GM18861 (cell line): ENCODE data around the gene UFD1.

ENCODE experiments used
- ATAC-seq: cut with Tn5 transposase; IDR thresholded peaks from one replicate; pipeline ENCODE4 v1.9.1; 2021; ENCODE audit not compliant: unreplicated experiment

Gene UFD1

GRCh38 chr22:19478901-19479354 lies at the start of gene UFD1:
UFD1 (minus strand) TSS chr22:19479193; CDS start chr22:19479085, 108 bp downstream.
- ATAC-seq, result peak; percentile 32

GRCh38 chr22:19527861-19528417 lies 48.9 kb upstream of the UFD1 start:
- ATAC-seq, result no peak

GRCh38 chr22:19527321-19527721 lies 48.3 kb upstream of the UFD1 start:
- ATAC-seq, result no peak

GRCh38 chr22:19526702-19527111 lies 47.7 kb upstream of the UFD1 start:
- no peak for ATAC-seq

- ATAC-seq, result no peak
These were observed 47.2 kb upstream of the UFD1 start for GRCh38 chr22:19526076-19526701.

- no peak for ATAC-seq
These were observed 46.7 kb upstream of the UFD1 start for GRCh38 chr22:19525666-19526065.

- ATAC-seq, result no peak
These were observed 46.2 kb upstream of the UFD1 start for GRCh38 chr22:19525116-19525660.

- ATAC-seq, result no peak
These were observed 45.5 kb upstream of the UFD1 start, which contains the start of gene CLDN5 for GRCh38 chr22:19524170-19525115. CLDN5 (minus strand) TSS chr22:19524410; CDS start chr22:19524255, 155 bp downstream.

GRCh38 chr22:19523240-19524169 lies 44.5 kb upstream of the UFD1 start:
- ATAC-seq, result no peak

- no peak for ATAC-seq
These were observed 43.9 kb upstream of the UFD1 start for GRCh38 chr22:19522881-19523239.

- ATAC-seq, result no peak
These were observed 43.3 kb upstream of the UFD1 start for GRCh38 chr22:19522190-19522880.

GRCh38 chr22:19520566-19521305 lies 41.7 kb upstream of the UFD1 start:
- no peak for ATAC-seq

GRCh38 chr22:19520007-19520406 lies 41.0 kb upstream of the UFD1 start:
- no peak for ATAC-seq

GRCh38 chr22:19519041-19519926 lies 40.3 kb upstream of the UFD1 start:
- ATAC-seq, result no peak

GRCh38 chr22:19518635-19519034 lies 39.6 kb upstream of the UFD1 start:
- ATAC-seq, result no peak

- ATAC-seq, result no peak
These were observed 39.1 kb upstream of the UFD1 start for GRCh38 chr22:19517919-19518611.

- no peak for ATAC-seq
These were observed 38.1 kb upstream of the UFD1 start for GRCh38 chr22:19517171-19517500.
